ENCODE data around the gene MAP1LC3A. TPM values are rescaled to one million over a fixed set of nuclear protein-coding genes. Genes with fewer than 3 reads are reported as not detected.

The MAP1LC3A gene
- polyA plus RNA-seq, 1 experiment = 15.9 TPM

- TF ChIP-seq CTCF (IDR thresholded peaks at IDR 0.05; ENCODE audit: low read depth, low read length) = no peak
- Histone ChIP-seq H3K27ac (ENCODE audit: low read depth, low read length) (no peak overlapping the region), H3K27me3 (ENCODE audit: control insufficient read depth, insufficient read depth, low read length) (no peaks in the 10 kb centered on the region), H3K9me3 (ENCODE audit: control insufficient read depth, insufficient read depth, low read length) (no peaks in the 10 kb centered on the region), H3K4me3 (ENCODE audit: low read depth, low read length) (no peak overlapping the region)
- no peak for DNase-seq (ENCODE audit: low read depth, low spot score)
- POLR2A ChIA-PET = interaction anchor here (0.6 kb wide), 1 partner anchor 46 kb away, joined by 7 read pairs; no protein-coding TSS in a partner anchor
- CTCF ChIA-PET = interaction anchor here (0.8 to 4.3 kb wide), 3 partner anchors 124 to 271 kb away, joined by 3 to 19 read pairs (median 12); no protein-coding TSS in a partner anchor
Observed at GRCh38 chr20:34583544-34583943, 25.0 kb downstream of the MAP1LC3A start.

DNA sequence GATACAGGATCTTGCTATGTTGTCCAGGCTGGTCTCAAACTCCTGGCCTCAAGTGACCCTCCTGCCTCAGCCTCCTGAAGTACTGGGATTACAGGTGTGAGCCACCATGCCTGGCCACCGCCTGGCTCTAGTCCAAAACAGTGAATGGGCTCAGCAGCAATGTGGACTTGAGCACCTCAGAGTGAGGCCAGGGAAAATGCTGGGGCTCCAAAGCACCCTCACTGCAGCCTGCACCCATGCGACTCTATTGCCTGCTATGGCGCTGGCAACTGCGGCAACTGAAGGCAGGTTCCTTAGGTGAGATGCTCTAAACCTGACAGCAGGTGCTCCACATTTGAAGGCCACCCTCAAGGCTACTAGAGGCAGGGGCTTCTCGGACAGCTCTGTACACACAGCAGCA, 26.5 kb downstream of the MAP1LC3A start:
- ChIA-PET CTCF (no interaction called here), POLR2A (no interaction called here)
- no peak for DNase-seq (ENCODE audit: low read depth, low spot score)
- Histone ChIP-seq H3K27ac (ENCODE audit: low read depth, low read length) (no peak overlapping the region), H3K27me3 (ENCODE audit: control insufficient read depth, insufficient read depth, low read length) (no peaks in the 10 kb centered on the region), H3K4me3 (ENCODE audit: low read depth, low read length) (no peak overlapping the region), H3K9me3 (ENCODE audit: control insufficient read depth, insufficient read depth, low read length) (no peaks in the 10 kb centered on the region)
- TF ChIP-seq CTCF (IDR thresholded peaks at IDR 0.05; ENCODE audit: low read depth, low read length) = no peak

GRCh38 chr20:34586488-34587163, 28.1 kb downstream of the MAP1LC3A start:
- DNase-seq (ENCODE audit: low read depth, low spot score) = no peak
- no peaks in the 10 kb centered on the region for H3K9me3 ChIP-seq (ENCODE audit: control insufficient read depth, insufficient read depth, low read length)
- CTCF ChIA-PET = no interaction called here
- POLR2A ChIA-PET = no interaction called here
- H3K27ac ChIP-seq (ENCODE audit: low read depth, low read length) = no peak overlapping the region
- H3K27me3 ChIP-seq (ENCODE audit: control insufficient read depth, insufficient read depth, low read length) = no peaks in the 10 kb centered on the region
- H3K4me3 ChIP-seq (ENCODE audit: low read depth, low read length) = no peak overlapping the region
- no peak for TF ChIP-seq CTCF (IDR thresholded peaks at IDR 0.05; ENCODE audit: low read depth, low read length)

DNA sequence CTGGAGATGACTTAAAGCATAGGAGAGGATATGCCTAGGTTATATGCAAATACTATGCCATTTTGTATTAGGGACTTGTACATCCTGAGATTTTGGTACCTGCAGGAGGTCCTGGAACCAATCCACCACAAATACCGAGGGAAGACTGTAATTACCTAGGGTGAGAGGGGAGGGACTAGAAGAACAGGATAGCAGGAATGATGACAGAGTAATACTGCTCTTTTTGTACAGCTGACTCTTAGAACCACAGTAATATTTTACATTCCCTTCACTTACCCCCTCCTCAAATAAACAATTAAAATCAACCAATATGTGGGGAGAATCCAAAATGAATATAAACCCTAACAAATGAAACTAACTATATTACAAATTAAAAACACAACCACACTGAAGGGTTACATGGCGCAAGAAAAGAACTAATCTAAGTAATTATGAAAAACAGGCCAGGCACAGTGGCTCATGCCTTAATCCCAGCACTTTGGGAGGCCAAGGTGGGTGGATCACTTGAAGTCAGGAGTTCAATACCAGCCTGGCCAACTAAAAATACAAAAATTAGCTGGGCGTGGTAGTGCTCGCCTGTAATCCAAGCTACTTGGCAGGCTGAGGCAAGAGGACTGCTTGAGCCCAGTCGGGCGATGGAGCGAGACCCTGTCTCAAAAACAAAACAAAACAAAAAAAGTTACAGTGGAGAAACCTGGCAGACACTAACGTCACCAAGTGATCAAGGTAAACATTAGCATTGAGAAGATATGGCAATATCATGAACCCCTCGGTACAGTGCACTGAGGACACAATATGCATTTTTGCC, 37.1 kb downstream of the MAP1LC3A start:
- no peak for TF ChIP-seq CTCF (IDR thresholded peaks at IDR 0.05; ENCODE audit: low read depth, low read length)
- H3K4me3 ChIP-seq (ENCODE audit: low read depth, low read length) = no peak overlapping the region
- no peaks in the 10 kb centered on the region for H3K9me3 ChIP-seq (ENCODE audit: control insufficient read depth, insufficient read depth, low read length)
- ChIA-PET CTCF (no interaction called here), POLR2A (no interaction called here)
- DNase-seq (ENCODE audit: low read depth, low spot score) = no peak
- no peaks in the 10 kb centered on the region for H3K27me3 ChIP-seq (ENCODE audit: control insufficient read depth, insufficient read depth, low read length)
- H3K27ac ChIP-seq (ENCODE audit: low read depth, low read length) = no peak overlapping the region
